Activated CD8-positive, alpha-beta memory T cell treated with anti-CD3 and anti-CD28 coated beads for 4 hours (primary cell): Measurements from ENCODE around the gene KRTAP5-2.
"Not testable (repeated sequence)": the region's sequence is repeated elsewhere in the genome, so short reads cannot be mapped to it uniquely, and the experiment has no call there.

Experiments
- DNase-seq, 2 donors: peaks; one replicate each; pipeline ENCODE4 v3.0.0-alpha.2; 2020; ENCODE audit warnings: low read depth in 2 of 2

KRTAP5-2 gene

DNA sequence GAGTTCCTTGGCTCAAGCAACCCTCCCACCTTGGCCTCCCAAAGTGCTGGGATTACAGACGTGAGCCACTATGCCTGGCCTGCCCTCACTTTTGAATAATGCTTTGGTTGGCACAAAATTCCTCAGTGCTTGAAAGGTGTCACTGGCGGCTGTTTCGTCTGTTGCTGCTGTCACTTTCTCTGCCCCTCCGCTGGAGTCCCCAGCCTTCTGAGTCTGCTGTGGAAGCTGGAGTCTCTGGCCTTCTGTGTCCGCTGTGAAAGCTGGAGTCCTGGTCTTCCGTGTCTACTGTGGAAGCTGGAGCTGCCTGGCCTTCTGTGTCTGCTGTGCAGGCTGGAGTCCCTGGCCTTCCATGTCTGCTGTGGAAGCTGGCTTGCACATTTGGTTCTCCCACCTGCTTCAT, 8.1 kb downstream of the KRTAP5-2 start:
- DNase-seq: no peak

DNA sequence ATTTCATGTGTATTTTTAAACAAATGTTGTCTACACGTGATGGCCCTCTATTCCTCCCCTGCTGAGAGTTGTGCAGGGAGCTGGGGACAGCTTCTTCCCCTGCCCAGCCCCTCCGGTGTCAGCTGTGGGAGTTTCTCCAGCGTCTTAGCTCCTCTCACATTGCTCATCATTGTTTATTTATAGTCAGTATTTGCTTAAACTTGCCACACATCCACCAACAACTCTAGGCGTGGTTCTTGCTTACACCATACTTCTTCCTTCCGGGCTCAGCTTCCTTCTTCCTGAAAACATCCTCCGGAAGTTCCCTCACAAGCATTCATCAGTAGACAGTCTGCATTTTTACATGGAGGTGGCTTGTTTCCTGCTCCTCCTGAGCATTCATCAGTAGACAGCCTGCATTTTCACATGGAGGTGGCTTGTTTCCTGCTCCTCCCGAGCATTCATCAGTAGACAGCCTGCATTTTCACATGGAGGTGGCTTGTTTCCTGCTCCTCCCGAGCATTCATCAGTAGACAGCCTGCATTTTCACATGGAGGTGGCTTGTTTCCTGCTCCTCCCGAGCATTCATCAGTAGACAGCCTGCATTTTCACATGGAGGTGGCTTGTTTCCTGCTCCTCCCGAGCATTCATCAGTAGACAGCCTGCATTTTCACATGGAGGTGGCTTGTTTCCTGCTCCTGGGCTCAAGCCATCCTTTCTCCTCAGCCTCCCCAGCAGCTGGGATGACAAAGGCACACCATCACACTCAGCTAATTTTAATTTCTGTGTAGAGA, 8.7 kb downstream of the KRTAP5-2 start:
- not testable (repeated sequence) for DNase-seq

DNA sequence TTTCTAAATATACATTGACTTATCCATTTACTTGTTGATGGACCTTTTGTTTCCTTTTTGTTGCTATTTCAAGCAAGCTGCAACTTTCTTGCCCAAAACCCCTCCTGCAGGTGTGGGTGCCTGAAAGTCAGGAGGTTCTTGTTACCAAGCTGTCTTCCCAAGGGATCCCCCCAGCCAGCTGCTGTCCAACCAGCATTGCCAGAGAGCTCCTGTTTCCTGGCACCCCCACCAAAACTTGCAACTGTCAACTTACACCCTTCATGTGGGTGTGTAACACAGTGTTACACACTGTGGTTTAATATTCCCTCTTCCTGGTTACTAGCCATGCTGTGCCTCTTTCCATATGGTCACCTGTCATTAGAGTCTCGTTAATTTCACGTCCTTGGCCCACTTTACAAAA, 11.4 kb downstream of the KRTAP5-2 start:
- no peak for DNase-seq

DNA sequence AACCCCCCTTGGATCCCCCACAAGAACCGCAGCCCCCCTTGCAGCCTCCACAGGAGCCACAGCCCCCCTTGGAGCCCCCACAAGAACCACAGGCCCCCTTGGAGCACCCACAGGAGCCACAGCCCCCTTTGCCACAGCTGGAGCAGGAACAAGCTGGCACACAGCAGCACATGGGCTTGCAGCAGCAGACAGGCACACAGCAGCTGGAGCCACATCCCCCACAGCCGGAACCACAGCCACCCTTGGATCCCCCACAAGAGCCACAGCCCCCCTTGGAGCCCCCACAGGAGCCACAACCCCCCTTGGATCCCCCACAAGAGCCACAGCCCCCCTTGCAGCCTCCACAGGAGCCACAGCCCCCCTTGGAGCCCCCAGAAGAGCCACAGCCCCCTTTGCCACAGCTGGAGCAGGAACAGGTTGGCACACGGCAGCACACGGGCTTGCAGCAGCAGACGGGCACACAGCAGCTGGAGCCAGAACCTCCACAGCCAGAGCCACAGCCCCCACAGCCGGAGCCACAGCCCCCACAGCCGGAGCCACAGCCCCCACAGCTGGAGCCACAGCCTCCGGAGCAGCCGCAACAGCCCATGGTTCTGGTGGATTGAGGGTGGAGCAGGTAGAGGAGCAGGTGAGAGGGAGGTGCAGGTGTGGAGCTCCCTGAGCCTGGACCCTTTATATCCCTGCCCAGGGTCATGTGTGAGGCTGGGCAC, 13.3 kb downstream of the KRTAP5-2 start, which contains the start of gene KRTAP5-1:
TSS of gene KRTAP5-1 (minus strand) at position 623 of the 710 bp plus-strand sequence. CDS start at position 589, 34 bp downstream.
- not testable (repeated sequence) for DNase-seq

DNA sequence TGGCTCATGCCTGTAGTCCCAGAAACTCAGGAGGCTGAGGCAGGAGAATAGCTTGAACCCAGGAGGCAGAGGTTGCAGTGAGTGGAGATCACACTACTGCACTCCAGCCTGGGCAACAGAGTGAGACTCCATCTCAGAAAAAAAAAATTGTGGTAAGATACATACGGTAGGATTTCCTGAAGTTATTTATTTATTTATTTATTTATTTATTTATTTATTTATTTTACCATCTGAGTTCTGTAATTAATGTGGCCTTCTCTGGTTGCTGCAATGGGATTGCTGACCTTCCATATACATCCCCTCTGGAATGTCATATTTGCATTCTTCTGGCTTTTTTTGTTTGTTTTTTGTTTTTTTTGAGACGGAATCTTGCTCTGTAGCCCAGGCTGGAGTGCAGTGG, 15.2 kb downstream of the KRTAP5-2 start:
- not testable (repeated sequence) for DNase-seq

DNA sequence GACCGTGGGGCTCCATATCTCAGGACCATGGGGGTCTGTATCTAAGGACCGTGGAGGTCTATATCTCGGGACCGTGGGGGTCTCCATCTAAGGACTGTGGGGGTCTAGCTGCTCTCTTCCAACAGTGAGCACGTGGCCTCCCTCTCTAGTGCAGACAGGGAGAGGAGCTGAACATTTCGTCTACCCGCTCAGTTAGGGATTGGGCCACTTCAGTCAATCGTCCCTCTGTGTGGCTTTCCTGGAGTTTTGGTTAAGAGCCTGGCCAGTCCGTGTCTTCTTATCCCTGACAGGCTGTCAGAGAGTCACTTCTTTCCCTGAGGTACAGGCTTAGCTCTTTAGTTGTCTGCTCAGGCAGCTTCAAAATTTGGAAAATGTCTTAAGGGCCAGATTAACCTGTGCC, 16.1 kb downstream of the KRTAP5-2 start:
- DNase-seq: no peak

DNA sequence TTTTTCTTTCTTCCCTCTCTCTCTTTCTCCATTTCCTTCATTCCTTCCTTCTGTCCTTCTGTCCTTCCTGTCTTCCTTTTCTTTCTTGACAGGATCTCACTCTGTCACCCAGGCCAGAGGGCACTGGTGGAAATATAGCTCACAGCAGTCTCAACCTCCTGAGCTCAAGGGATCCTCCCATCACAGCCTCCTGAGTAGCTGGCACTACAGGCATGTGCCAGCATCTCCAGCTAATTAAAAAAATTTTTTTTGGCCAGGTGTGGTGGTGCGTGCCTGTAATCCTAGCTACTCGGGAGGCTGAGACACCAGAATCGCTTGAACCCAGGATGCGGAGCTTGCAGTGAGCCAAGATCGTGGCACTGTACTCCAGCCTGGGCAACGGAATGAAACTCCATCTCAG, 21.3 kb downstream of the KRTAP5-2 start:
- no peak for DNase-seq

DNA sequence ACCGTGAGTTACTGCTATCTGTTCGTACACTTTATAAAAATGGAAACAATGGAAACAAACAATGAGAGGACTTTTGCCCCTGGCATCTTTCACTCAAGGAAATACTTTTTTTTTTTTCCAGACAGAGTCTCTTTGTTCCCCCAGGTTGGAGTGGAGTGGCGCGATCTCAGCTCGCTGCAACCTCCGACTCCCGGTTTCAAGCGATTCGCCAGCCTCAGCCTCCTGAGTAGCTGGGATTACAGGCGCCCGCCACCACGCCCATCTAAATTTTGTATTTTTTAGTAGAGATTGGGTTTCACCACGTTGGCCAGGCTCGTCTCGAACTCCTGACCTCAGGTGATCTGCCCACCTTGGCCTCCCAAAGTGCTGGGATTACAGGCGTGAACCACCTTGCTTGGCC, 22.3 kb downstream of the KRTAP5-2 start:
- DNase-seq: not testable (repeated sequence)

DNA sequence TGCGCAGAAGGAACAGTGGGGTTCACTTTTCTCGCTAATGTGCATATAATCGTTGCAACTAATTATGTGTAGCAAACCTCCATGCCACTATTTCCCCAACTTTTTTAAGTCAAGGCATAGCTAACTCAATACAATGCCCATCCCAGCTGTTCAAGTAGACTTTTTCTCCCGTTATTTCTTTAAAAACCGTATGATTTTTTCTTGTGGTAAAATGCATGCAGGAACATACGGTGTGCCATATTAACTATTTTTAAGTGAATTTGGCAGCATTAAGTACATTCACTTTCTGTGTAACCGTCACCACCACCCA, 23.2 kb downstream of the KRTAP5-2 start:
- DNase-seq: no peak

DNA sequence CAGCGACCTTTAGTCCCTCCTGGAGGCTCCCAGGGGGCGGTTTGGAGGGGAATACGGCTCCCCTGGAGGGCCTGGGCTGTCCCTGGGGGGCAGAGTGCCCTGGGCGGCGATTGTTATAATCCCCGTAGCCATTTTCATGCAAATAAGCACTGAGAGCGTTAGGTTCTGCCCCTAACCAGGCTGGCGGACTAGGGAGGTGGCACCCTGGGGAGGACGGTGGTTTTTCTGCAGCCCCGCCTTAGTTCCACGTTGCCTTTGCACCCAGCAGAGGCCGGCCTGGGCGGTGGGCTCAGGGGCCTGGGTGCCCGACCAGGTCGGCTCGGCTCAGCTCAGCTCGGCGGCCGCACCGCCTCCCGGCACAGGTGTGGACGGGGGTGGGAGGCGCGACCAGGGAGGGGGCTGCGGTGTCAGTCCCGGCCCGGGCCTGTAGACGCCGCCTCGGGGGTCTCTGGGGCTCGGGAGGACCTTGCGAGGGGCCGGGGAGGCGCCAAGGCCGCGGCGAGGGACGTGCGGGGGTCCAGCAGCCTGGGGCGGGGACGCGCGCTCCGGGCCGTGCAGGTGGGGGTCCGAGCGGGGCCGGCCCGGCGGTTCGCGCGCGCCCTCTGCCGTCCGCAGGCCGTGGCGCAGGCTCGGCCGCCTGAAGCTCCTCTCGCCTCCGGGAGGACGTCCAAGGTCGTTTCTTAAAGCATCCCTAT, 23.7 kb downstream of the KRTAP5-2 start:
- DNase-seq: peak in 1 of 2 donors; percentile 29

DNA sequence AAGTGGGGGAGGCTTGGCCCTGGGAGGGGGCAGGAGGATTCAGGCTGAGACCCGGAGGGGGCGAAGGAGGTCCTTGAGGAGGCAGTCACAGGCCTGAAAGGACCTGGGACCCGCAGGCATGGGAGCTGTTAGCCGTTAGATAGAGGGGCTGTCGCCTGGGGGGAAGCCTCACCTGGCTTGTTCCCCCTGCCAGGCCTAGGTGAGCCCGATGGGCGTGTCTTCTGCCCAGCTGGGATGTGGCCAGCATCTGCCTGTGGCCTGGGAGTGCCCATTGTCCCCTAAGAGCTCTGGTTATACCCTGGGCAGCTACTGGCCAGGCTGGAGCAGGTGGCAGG, 24.2 kb downstream of the KRTAP5-2 start:
- no peak for DNase-seq

DNA sequence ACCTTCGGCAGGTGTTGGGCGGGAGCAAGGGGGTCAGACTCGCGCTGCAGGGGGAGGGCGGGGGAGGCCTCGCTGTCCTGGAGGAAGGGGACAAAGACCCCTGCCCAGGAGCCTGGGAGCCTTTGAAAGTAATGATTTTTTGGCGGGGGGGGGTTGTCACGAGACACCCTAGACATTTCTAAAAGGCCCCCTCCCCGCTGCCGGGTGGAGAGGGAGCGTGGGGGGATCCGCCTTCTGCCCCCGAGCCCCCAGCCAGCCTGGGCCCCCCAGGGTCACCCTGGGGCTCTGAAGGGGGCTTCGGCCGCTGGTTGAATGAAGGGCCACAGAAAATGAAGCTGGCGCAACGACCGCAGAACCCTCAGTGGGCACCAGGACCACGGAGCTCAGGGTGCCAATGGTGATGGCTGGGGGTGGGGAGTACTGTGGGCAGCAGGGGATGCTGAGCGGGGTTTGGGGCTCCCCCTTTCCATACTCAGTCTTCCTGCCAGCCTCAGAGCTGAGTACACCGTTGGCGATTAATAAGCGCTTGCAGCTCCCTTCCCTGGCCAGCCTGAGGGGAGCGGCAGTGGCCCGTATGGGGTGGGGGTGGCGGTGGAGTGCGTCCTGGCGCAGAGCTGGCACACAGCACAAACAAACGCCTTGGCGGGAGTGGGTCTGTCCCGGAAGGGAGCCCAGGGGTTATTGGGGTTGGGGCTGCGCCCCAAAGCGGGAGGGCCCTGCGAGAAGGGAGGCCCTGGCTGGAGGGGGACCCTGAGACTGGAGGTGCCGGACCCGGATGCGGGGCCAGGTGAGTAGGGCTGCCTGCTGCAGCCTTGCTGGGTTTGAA, 24.8 kb downstream of the KRTAP5-2 start:
- DNase-seq: no peak

DNA sequence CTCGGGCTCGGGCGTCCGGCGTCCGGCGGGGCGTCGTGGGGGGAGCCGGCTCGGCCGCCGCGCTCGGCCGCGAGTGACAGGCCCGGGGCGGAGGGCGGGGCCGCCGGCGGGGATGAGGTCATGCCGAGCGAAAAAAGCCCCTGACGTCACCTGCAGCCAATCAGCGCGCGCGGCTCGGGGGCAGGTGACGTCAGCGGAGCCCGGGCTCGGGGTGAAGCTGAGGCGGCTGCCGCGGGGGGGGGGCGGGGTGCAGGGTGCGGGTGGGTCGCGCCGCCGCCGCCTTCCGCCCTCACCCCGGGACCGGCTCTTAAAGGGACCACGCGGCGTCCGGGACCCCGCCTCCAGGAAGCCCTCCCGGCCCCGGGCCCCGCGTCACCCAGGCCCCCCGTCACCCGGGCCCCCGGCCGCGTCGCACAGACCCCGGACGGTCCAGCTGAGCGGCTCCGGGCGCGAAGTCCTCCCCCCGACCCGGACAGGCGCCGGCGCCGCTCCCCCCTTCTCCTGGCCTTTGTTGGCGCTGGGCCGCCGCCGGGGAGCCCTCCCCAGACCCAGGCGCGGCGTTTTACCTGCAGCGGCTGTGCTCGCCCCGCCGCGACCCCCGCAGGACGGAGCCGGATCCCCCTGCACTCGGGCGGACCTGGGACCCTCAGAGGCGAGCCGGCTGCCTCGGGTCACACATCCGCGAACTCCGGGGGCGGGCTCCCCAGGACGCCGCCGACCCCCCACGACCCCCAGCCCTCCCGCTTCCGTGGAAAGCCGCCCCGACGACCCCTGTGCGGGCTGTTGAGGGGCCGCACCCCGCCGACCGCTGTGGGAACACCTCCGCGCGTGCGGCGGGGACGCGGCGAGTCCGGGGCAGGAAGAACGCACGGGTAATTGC, 25.7 kb downstream of the KRTAP5-2 start, which contains the start of gene DUSP8:
TSS of gene DUSP8 (minus strand) at position 75 of the 880 bp plus-strand sequence. CDS start 6,445 bp downstream, outside the sequence.
- DNase-seq: peak; percentile 88 to 90

DNA sequence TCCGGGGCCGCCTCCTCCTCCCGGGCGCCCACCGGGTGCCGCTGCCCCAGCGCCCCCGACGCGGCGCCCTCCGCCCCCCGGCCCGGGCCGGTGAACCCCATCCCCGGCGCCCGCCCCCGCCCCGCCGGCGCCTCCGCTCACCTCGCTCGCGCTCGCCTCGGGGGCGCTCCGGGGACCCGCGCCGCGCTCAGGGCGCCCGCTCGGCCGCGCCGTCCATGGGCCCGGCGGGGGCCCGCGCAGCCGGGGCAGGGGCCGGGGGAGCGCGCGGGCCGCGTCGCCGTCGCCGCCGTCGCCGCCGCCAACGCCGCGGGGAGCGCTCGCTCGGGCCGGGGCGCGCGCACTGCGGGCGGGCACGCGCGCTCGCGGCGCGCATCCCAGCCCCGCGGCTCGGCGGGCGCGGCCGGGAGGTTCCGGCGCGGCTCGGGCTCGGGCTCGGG, 26.3 kb downstream of the KRTAP5-2 start:
- DNase-seq: no peak

DNA sequence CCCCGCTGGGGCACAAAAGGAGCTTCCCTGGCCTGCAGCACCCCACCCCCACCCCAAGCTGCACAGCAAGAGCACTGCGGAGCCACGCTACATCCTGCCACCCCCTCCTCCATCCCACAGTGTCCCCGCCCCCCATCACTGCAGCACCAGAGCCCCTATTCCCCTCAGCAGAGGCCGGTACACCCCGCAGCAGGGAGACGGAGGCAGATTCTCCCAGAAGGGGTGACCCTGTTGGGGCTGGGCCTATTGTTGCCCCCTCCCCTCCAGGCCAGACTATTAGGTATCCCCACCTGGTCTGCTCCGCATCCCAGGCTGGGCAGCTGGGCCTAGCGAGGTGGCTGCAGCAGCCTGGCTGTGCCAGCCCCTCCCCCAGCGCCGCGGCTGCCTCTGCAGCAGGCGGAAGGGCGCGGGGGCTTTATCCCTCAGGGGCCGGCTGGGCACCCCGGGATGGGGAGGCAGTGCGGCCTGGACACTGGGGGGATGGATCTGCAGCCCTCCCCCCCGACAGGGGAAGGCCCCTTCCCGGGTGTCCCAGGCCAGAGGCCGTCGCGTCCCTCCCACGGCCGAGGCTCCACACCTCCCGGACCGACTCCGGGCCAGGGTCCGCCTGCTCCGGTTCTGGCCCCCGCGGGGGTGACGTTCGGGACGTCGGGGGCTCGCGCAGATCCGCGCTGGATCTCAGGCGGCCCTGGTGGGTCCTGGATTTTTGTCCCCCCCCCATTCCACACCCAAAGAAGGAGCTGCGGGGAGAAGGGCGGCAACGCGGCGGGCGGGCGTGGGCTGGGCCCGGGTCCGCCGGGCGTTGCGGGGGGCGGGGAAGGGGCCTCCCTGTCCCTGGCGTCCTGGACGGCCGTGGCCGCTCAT, 27.0 kb downstream of the KRTAP5-2 start:
- DNase-seq: no peak

DNA sequence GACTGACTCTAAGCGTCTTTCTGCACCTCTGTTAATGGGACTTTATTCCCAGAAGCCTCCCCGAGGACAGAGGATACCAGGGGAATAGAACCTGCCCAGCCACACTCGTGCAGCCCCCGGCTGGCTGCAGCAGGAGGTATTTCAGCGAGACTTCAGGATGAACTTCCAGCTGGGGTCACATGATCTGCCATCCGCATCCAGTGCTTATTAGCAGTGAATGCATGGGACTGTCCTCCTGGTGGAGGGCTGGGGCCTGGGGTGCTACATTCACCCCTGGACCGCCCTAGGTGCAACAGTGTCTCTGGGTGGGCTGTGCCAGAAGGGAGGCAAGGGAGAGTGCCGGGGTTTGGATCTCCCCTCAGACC, 27.6 kb downstream of the KRTAP5-2 start:
- no peak for DNase-seq

DNA sequence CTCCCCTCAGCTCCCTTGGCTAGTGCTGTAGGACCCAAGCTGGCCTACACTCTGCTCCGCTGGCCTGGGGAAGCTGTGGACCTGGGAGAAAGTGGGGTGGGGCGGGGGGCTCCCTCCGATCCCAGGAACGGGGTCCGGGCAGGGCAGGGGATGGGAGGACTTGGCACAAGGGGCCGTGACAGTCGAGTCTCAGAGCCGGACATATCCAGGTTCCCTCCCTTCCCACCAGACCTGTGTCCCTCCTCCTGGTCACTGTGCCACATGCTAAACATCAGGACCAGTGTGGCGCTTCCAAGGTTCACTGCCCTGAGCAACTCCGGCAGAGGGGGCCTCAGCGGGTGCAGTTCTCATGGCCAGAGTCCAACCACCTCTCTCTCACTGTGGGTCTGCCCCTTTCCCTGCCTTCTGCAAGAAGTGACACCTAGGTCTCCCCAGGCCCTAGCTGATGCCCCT, 28.1 kb downstream of the KRTAP5-2 start:
- no peak for DNase-seq

DNA sequence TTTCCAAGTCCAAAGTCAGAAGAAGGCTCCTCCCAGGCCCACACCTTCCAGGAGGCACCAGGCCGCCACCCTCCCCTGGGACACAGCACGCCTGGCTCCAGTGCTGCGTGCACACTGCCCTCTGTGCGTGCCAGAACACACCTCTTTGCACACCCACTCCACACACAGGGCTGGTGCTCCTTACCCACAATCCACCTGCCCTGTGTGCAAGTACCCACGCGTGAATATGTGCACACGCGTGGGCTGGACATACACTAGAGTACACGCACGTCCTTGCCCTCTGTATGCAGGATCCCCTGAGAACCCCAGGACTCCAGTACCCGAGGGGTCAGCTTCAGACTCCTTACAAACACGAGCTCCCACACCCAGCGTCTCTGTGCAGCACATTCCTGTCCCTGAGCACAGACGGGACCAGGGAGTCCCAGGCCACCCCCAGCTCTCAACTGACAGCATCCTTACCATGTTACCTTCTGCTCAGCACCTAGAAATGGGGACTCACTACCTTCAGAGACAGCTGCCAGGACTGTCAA, 28.8 kb downstream of the KRTAP5-2 start:
- DNase-seq: no peak

DNA sequence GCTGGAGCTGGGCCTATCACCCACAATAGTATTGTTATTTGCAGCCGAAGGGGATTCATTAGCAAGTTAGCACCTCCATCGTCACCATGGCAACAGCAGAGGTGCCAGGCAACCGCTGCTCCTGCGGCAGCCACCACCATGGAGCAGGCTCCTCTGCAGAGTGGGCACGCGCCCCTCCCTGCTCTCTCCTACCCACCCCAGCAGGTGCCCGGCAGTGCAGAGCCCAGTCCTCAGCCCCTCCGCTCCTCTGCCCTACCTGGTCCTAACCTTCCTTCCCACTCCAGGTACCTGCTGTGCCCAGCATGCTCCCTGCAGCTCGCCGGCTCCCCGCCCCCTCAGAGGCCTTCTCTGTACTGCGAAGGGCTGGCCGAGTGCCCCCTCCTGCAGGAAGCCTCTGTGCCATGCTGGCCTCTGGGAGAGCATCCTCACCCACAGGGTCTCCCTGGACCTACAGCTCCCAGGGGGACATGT, 29.6 kb downstream of the KRTAP5-2 start:
- peak in 1 of 2 donors; percentile 27 for DNase-seq
